ENCODE results near the gene HSPB1.
"Not testable (repeated sequence)": the region's sequence is repeated elsewhere in the genome, so short reads cannot be mapped to it uniquely, and the experiment has no call there.

HSPB1 gene

GRCh38 chr7:76333511-76334101, 31.1 kb downstream of the HSPB1 start:
- no peak overlapping the region for H3K4me3 ChIP-seq (ENCODE audit: low read depth in 1 of 2, low read length in 2 of 2)
- ATAC-seq (ENCODE audit: insufficient read depth, low read depth) (no peak), DNase-seq (no peak)
- H4K20me1 ChIP-seq (ENCODE audit: insufficient read depth, low read length) = peaks cover 94% of the 10 kb centered on the region
- H3K9ac ChIP-seq (ENCODE audit: low read depth, low read length) = no peak overlapping the region
- no peak overlapping the region for H3K27ac ChIP-seq (ENCODE audit: low read length)
- no peak overlapping the region for H3K4me2 ChIP-seq (ENCODE audit: insufficient read depth, low read length)
- H3K4me1 ChIP-seq (ENCODE audit: insufficient read depth, low read length) = peaks cover 12% of the 10 kb centered on the region
- H3K9me3 ChIP-seq (ENCODE audit: insufficient read depth, low read length, severe bottlenecking) = no peaks in the 10 kb centered on the region
- H2AFZ ChIP-seq (ENCODE audit: low read depth, low read length) = no peak overlapping the region
- TF ChIP-seq EZH2 (IDR thresholded peaks at IDR 0.05; ENCODE audit: borderline replicate concordance, low read depth, low read length, severe bottlenecking) (no peak), CTCF (IDR thresholded peaks at IDR 0.05; ENCODE audit: borderline replicate concordance, extremely low read depth, low read length, poor library complexity, severe bottlenecking) (no peak)
- peaks cover 82% of the 10 kb centered on the region for H3K36me3 ChIP-seq (ENCODE audit: insufficient read depth, low read length)
- peaks cover 99% of the 10 kb centered on the region for H3K79me2 ChIP-seq (ENCODE audit: insufficient read depth, low read length)
- H3K27me3 ChIP-seq (ENCODE audit: insufficient read depth, low read length, poor library complexity) = no peaks in the 10 kb centered on the region

GRCh38 chr7:76334320-76334967, 32.0 kb downstream of the HSPB1 start:
- no peaks in the 10 kb centered on the region for H3K27me3 ChIP-seq (ENCODE audit: insufficient read depth, low read length, poor library complexity)
- H3K27ac ChIP-seq (ENCODE audit: low read length) = no peak overlapping the region
- no peak for TF ChIP-seq EZH2 (IDR thresholded peaks at IDR 0.05; ENCODE audit: borderline replicate concordance, low read depth, low read length, severe bottlenecking)
- no peak for TF ChIP-seq CTCF (IDR thresholded peaks at IDR 0.05; ENCODE audit: borderline replicate concordance, extremely low read depth, low read length, poor library complexity, severe bottlenecking)
- peaks cover 99% of the 10 kb centered on the region for H3K79me2 ChIP-seq (ENCODE audit: insufficient read depth, low read length)
- peaks cover 79% of the 10 kb centered on the region for H3K36me3 ChIP-seq (ENCODE audit: insufficient read depth, low read length)
- H2AFZ ChIP-seq (ENCODE audit: low read depth, low read length) = no peak overlapping the region
- no peak for DNase-seq
- no peak overlapping the region for H3K4me2 ChIP-seq (ENCODE audit: insufficient read depth, low read length)
- H4K20me1 ChIP-seq (ENCODE audit: insufficient read depth, low read length) = peaks cover 89% of the 10 kb centered on the region
- no peak overlapping the region for H3K4me3 ChIP-seq (ENCODE audit: low read depth in 1 of 2, low read length in 2 of 2)
- H3K9ac ChIP-seq (ENCODE audit: low read depth, low read length) = no peak overlapping the region
- H3K4me1 ChIP-seq (ENCODE audit: insufficient read depth, low read length) = peaks cover 5% of the 10 kb centered on the region
- H3K9me3 ChIP-seq (ENCODE audit: insufficient read depth, low read length, severe bottlenecking) = no peaks in the 10 kb centered on the region
- ATAC-seq (ENCODE audit: insufficient read depth, low read depth) = no peak

GRCh38 chr7:76335417-76335816, 32.9 kb downstream of the HSPB1 start:
- not testable (repeated sequence) for H3K27me3 ChIP-seq (ENCODE audit: insufficient read depth, low read length, poor library complexity); H3K27ac ChIP-seq (ENCODE audit: low read length); H3K9ac ChIP-seq (ENCODE audit: low read depth, low read length); H3K4me2 ChIP-seq (ENCODE audit: insufficient read depth, low read length); DNase-seq; H3K4me1 ChIP-seq (ENCODE audit: insufficient read depth, low read length); H2AFZ ChIP-seq (ENCODE audit: low read depth, low read length); H3K4me3 ChIP-seq (ENCODE audit: low read depth in 1 of 2, low read length in 2 of 2); H3K9me3 ChIP-seq (ENCODE audit: insufficient read depth, low read length, severe bottlenecking)
- Histone ChIP-seq H3K79me2 (ENCODE audit: insufficient read depth, low read length) (peaks cover 99% of the 10 kb centered on the region), H4K20me1 (ENCODE audit: insufficient read depth, low read length) (peaks cover 87% of the 10 kb centered on the region), H3K36me3 (ENCODE audit: insufficient read depth, low read length) (peaks cover 78% of the 10 kb centered on the region)
- ATAC-seq (ENCODE audit: insufficient read depth, low read depth) = 0 out of 3 replicates have a peak, but pooled peaks have one; percentile 14

GRCh38 chr7:76336094-76336493, 33.6 kb downstream of the HSPB1 start:
- H4K20me1 ChIP-seq (ENCODE audit: insufficient read depth, low read length) = peaks cover 87% of the 10 kb centered on the region
- H3K9ac ChIP-seq (ENCODE audit: low read depth, low read length) = no peak overlapping the region
- ATAC-seq (ENCODE audit: insufficient read depth, low read depth) (0 out of 3 replicates have a peak, but pooled peaks have one; percentile 15), DNase-seq (no peak)
- no peaks in the 10 kb centered on the region for H3K9me3 ChIP-seq (ENCODE audit: insufficient read depth, low read length, severe bottlenecking)
- TF ChIP-seq EZH2 (IDR thresholded peaks at IDR 0.05; ENCODE audit: borderline replicate concordance, low read depth, low read length, severe bottlenecking) = no peak
- TF ChIP-seq CTCF (IDR thresholded peaks at IDR 0.05; ENCODE audit: borderline replicate concordance, extremely low read depth, low read length, poor library complexity, severe bottlenecking) = no peak
- no peak overlapping the region for H3K27ac ChIP-seq (ENCODE audit: low read length)
- peaks cover 99% of the 10 kb centered on the region for H3K79me2 ChIP-seq (ENCODE audit: insufficient read depth, low read length)
- no peak overlapping the region for H2AFZ ChIP-seq (ENCODE audit: low read depth, low read length)
- no peak overlapping the region for H3K4me3 ChIP-seq (ENCODE audit: low read depth in 1 of 2, low read length in 2 of 2)
- H3K4me1 ChIP-seq (ENCODE audit: insufficient read depth, low read length) = no peaks in the 10 kb centered on the region; the same call in 1 of the 2 replicates
- H3K36me3 ChIP-seq (ENCODE audit: insufficient read depth, low read length) = peaks cover 78% of the 10 kb centered on the region
- H3K27me3 ChIP-seq (ENCODE audit: insufficient read depth, low read length, poor library complexity) = no peaks in the 10 kb centered on the region
- no peak overlapping the region for H3K4me2 ChIP-seq (ENCODE audit: insufficient read depth, low read length)

Data from DND-41 (cell line).